Pancreas (tissue), 10 donors: ENCODE data around the gene HOXA6. TPM values are rescaled to one million over a fixed set of nuclear protein-coding genes. Genes with fewer than 3 reads are reported as not detected.

Source experiments
- ATAC-seq, 4 donors: fragments of 200-7000 bp; cut with Tn5 transposase; one replicate each; pipeline versions ENCODE4 v1.8.0 to v1.9.1; 2020; ENCODE audit warnings: mild to moderate bottlenecking in 4 of 4, moderate library complexity in 4 of 4
- DNase-seq, 6 donors: peaks; one replicate each; pipeline ENCODE4 v3.0.0-alpha.2; 2020
- FAIRE-seq: peaks from 2 replicates; lab custom pipeline; 2012; peaks lifted over from hg19 to GRCh38; lab: Jason Lieb, UNC
- H3K27ac ChIP-seq, 4 donors: fragments of 200-600 bp; sonication (generic); 1 replicate in 3 of 4; 2 replicates in 1 of 4; pipeline versions ENCODE4 v1.5.0 to v1.8.0; 2020
- H3K27me3 ChIP-seq, 4 donors: fragments of 200-600 bp; one replicate each; pipeline ENCODE4 v1.8.0; 2021
- H3K36me3 ChIP-seq, 3 donors: fragments of 200-600 bp; sonication (generic) in 1 of 3; one replicate each; pipeline versions ENCODE4 v1.5.0 to v1.8.0; 2020 to 2021
- H3K4me1 ChIP-seq, 3 donors: fragments of 200-600 bp; one replicate each; pipeline ENCODE4 v1.8.0; 2021
- H3K4me3 ChIP-seq, 4 donors: fragments of 200-600 bp; sonication (generic) in 2 of 4; one replicate each; pipeline versions ENCODE4 v1.5.0 to v1.8.0; 2020 to 2021
- H3K9me3 ChIP-seq, 4 donors: fragments of 200-600 bp; one replicate each; pipeline ENCODE4 v1.8.0; 2021
- WGBS, 2 donors: extraction: QIAGEN DNeasy Blood & Tissue Kit; methylation state at CpG; one replicate each; pipeline ENCODE4 v1.1.7; 2013; 5-methylcytosine and 5-hydroxymethylcytosine counted together
- intact Hi-C, 3 donors: fragments of 100-400 bp; cut with DNase I; formaldehyde crosslinking; loops; one replicate each; pipeline versions ENCODE4 v1.11.1 to v1.14.2; 2022
- polyA plus RNA-seq, 2 donors: library from polyadenylated mRNA; stranded (reverse); fragments of 200-250 nt; gene quantifications; one replicate each; pipeline ENCODE4 v1.2.3, GENCODE V29; 2013
- total RNA-seq, 6 donors: library from RNA; stranded (reverse); fragmentation: NEBNext Ultra II Directional in 4 of 6; extraction: Animal tissue kit (Norgen Biotek cat#: 25700) in 4 of 6; gene quantifications; one replicate each; pipeline versions ENCODE4 v1.2.1 to v1.2.4, GENCODE V29; 2021 to 2023
- TF ChIP-seq, protein P1 (sequence below), 4 donors: fragments of 200-600 bp; sonication (generic) in 3 of 4; IDR thresholded peaks; one replicate each; pipeline versions ENCODE4 v1.5.0 to v1.8.0; 2021; ENCODE audit warnings: antibody characterized with exemption in 4 of 4
- donor health status: healthy with polysubstance abuse.
- donor health status: DM: no; HTN: no; CAD: no; lungs with moderate emphysema.
- donor health status: DM: no; HTN: no; CAD: no.
- donor health status: control.
- donor health status: control.
- donor health status: Bipolar disorder and iron deficiency.
- donor health status: DM: yes; HTN: yes; CAD: no.
- donor health status: DM: no; HTN: no; CAD: no.
- donor health status: DM: no; HTN: no; CAD: no.
- donor health status: DM: yes; HTN: yes; CAD: no.

HOXA6 gene
- total and polyA plus RNA-seq, 8 donors = 0.12 to 0.34 TPM; not detected in 6

DNA sequence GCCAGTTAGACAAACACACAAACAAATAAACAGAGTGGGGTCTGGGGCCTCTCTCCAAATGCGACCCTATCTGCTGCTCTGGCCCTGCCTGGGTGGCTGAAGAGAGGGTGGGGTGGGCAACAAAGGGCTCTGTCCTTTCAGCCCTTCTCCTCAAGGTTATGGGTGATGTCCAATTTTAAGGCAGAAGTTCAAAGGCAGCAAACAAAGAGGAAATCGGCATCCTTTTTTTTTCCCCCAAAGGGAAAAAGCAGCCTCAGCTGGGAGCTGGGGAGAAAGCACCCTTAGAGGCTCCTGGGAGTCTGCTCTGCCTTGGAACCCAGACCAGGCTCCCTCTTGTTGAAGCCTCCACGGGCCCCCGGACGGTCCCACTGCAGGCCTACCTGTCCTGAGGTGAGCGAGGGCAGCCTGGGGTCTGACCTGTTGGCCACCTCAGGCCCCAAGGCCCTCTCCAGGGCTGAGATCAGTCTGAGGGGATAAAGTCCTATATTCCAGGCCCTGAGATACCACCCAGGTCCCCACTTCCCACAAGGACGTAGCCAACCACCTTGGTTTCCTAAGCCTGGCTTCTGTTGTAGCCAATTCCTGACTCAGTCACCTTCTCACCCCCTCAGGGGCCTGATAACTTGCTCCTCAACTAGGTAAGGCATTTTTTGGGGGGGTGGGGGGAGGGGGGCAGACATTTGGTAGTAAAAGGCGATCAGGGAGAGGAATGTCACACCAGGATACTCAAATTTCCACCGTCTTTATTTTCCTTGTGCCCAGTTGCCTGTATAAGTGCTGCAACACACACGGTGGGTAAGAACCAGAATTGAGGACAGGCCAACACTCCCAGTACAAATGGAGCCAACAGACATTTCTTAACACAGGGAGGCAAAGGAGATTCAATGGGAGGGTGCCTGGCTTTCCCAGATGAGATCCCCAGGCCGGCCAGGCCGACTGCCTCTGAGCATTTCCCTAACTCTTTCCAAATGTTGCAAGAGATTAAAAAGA, 33.2 kb upstream of the HOXA6 start:
- H3K27ac ChIP-seq = no peak overlapping the region
- no peaks in the 10 kb centered on the region for H3K36me3 ChIP-seq
- intact Hi-C loops = no loop called here
- H3K4me3 ChIP-seq = no peak overlapping the region
- H3K4me1 ChIP-seq = peaks cover 0 to 6% (median 0%) of the 10 kb centered on the region in 3 donors
- peak in 3 of 6 donors; percentile 7 to 52 (median 41) for DNase-seq
- FAIRE-seq = no peak
- WGBS, 2 donors = 49 to 51% methylated on average over 12 of the region's 12 CpGs
- H3K27me3 ChIP-seq = peaks cover 7 to 88% (median 26%) of the 10 kb centered on the region in 4 donors
- ATAC-seq = no peak
- TF ChIP-seq, protein P1, sequence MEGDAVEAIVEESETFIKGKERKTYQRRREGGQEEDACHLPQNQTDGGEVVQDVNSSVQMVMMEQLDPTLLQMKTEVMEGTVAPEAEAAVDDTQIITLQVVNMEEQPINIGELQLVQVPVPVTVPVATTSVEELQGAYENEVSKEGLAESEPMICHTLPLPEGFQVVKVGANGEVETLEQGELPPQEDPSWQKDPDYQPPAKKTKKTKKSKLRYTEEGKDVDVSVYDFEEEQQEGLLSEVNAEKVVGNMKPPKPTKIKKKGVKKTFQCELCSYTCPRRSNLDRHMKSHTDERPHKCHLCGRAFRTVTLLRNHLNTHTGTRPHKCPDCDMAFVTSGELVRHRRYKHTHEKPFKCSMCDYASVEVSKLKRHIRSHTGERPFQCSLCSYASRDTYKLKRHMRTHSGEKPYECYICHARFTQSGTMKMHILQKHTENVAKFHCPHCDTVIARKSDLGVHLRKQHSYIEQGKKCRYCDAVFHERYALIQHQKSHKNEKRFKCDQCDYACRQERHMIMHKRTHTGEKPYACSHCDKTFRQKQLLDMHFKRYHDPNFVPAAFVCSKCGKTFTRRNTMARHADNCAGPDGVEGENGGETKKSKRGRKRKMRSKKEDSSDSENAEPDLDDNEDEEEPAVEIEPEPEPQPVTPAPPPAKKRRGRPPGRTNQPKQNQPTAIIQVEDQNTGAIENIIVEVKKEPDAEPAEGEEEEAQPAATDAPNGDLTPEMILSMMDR (IDR thresholded peaks at IDR 0.05) = no peak
- H3K9me3 ChIP-seq = no peaks in the 10 kb centered on the region

DNA sequence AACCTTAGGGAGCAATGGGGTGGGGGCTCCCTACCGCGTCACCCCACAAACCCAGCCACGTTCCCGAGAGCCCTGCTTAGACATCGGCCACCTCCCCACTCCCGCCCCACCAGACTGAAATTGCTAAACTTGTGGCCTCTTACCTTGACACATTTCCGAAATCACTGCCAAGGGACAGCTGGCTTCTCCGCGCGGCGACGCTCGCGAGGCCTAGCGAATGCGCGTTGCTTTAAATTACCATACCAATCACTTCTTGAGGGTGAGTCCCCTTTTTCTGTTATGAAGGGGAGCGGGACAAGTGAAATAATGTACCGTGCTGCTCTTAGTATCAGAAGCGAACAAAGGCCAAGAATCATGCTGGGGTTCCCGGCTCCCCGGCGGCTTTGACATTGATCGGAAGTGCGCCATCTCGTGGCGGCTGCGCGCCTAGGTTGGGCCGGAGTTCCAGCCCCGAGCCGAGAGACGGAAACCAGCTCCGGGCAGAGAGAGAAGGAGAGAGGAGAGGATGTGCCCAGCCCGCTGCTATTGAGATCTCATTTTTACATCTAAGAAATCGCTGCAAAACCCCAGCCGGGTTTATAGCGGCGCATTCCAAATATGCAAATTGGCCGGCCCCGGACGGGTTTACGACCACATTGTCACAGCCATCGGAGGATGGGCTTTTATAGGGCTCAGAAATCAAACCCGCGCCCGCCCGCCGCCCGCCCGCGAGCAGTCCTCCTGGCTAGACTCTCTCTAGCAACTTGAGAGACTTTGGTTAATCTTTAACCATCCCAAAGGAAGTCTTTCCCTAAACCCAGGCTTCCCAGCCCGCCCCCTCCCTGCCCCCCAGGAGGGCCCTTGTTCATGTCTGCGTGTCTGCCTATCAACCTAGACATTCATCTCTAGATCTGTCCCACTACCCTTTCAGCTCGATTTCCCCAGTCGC, 32.2 kb upstream of the HOXA6 start:
- no peaks in the 10 kb centered on the region for H3K9me3 ChIP-seq
- TF ChIP-seq, protein P1 (IDR thresholded peaks at IDR 0.05) = peak; percentile 37 to 60 (median 45)
- H3K27me3 ChIP-seq = peaks cover 7 to 82% (median 25%) of the 10 kb centered on the region in 4 donors
- ATAC-seq = peak; percentile 59 to 76 (median 73)
- FAIRE-seq = no peak
- H3K4me3 ChIP-seq = no peak overlapping the region
- H3K4me1 ChIP-seq = peaks cover 0 to 6% (median 0%) of the 10 kb centered on the region in 3 donors
- 8% methylated on average over 56 of the region's 56 CpGs for WGBS, 2 donors
- intact Hi-C loops = no loop called here
- H3K36me3 ChIP-seq = no peaks in the 10 kb centered on the region
- no peak overlapping the region for H3K27ac ChIP-seq
- peak in 4 of 6 donors; percentile 46 to 84 (median 58) for DNase-seq

DNA sequence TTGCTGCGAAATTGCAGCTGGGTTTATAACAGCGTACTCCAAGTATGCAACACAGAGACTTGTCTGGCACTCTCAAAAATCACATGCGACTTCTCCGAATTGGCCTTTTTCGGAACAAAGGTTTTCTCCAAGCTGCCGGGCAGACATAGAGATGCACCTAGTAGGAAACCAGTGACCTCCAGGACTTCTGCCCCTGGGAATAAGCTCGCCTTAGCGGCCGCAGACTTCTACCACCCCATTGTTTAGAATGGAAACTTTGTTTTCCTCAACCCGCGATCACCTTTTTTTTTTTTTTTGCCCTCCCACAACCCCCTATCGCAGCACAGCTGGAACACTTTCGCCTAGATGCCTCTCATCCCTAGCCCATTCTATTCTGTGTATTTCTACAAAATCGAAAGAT, 31.5 kb upstream of the HOXA6 start:
- WGBS, 2 donors = 21 to 22% methylated on average over 14 of the region's 14 CpGs

DNA sequence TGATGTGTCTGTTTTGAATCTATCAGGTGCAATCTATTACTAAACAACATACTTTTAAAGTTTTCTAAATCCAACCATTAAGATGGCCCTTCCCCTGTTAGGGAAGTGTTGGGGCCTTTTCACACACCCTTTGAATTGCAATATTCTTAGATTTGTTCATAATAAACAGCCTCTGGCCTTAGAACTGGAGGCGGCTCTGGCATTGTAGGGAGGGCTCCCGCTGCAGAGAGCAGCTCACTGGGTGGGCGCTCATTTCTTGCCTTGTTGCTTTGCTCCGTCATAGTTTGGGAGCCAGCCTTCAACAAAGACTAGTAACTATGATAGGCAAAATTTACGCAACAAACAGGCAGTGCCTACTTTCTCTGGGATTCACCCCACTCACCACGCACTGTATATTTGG, 30.8 kb upstream of the HOXA6 start:
- intact Hi-C loops = no loop called here
- no peak overlapping the region for H3K4me3 ChIP-seq
- no peak overlapping the region for H3K27ac ChIP-seq
- FAIRE-seq (no peak), ATAC-seq (no peak), DNase-seq (no peak)
- 54 to 59% methylated on average over 6 of the region's 6 CpGs for WGBS, 2 donors
- H3K9me3 ChIP-seq = no peaks in the 10 kb centered on the region
- no peaks in the 10 kb centered on the region for H3K36me3 ChIP-seq
- peaks cover 7 to 83% (median 26%) of the 10 kb centered on the region in 4 donors for H3K27me3 ChIP-seq
- TF ChIP-seq, protein P1 (IDR thresholded peaks at IDR 0.05) = no peak
- peaks cover 0 to 3% (median 0%) of the 10 kb centered on the region in 3 donors for H3K4me1 ChIP-seq

More for the DNA sequence above, 31.5 kb upstream of the HOXA6 start:
- Histone ChIP-seq H3K9me3 (no peaks in the 10 kb centered on the region), H3K27me3 (peaks cover 7 to 83% (median 26%) of the 10 kb centered on the region in 4 donors), H3K27ac (no peak overlapping the region), H3K36me3 (no peaks in the 10 kb centered on the region), H3K4me3 (no peak overlapping the region), H3K4me1 (peaks cover 0 to 3% (median 0%) of the 10 kb centered on the region in 3 donors)
- DNase-seq = peak in 1 of 6 donors; percentile 21
- intact Hi-C loops = no loop called here
- ATAC-seq = no peak
- FAIRE-seq = no peak
- TF ChIP-seq, protein P1 (IDR thresholded peaks at IDR 0.05) = no peak
